ENCODE measurements around the gene CRACR2B. TPM values are rescaled to one million over a fixed set of nuclear protein-coding genes. Genes with fewer than 3 reads are reported as not detected.

CRACR2B gene
- polyA plus RNA-seq, 3 donors, result 36.7 to 174 (median 50.7) TPM

GRCh38 chr11:844693-845644 lies 17.2 kb downstream of the CRACR2B start:
- H3K27ac ChIP-seq (ENCODE audit: low read depth, low read length), result peak overlapping the region; percentile 68
- WGBS, 3 donors, result 21 to 44% (median 25%) methylated on average over 26 to 31 of the region's 31 CpGs

- H3K27ac ChIP-seq (ENCODE audit: low read depth, low read length), result no peak overlapping the region
- WGBS, 3 donors, result 44 to 67% (median 49%) methylated on average over 8 of the region's 8 CpGs
These were observed 18.3 kb downstream of the CRACR2B start for GRCh38 chr11:845872-846495.

DNA sequence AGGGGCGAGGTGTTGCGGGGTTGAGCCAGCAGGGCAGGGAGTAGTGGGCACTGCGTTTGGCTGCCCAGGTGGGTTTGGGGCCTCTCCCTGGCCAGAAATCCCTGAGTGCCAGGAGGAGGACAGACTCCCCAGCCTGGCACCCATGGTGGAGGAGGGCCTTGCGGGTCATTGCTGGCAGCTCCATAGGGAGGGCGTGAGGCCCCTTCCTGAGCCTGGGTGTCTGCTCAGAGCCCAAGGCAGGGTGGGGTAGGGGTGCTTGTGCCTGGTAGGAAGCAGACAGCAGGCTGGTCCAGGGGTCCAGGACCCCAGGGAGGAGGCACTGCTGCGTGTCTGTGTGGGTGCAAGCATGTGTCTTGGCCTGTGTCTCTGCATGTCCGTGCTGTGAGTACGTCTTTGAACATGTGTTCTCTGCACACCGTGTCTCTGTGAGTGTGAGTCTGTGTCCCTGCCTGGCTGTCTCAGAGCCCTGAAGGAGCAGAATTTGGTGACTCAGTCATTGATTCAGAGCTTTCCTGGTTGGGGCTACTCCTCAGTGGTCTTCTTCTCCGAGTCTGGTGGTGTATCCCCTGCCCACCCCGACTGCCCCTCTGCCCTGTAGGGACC lies 18.9 kb downstream of the CRACR2B start:
- H3K27ac ChIP-seq (ENCODE audit: low read depth, low read length), result no peak overlapping the region
- WGBS, 3 donors, result 71 to 83% (median 71%) methylated on average over 11 of the region's 11 CpGs

- 74 to 83% (median 77%) methylated on average over 17 to 18 of the region's 18 CpGs for WGBS, 3 donors
- H3K27ac ChIP-seq (ENCODE audit: low read depth, low read length), result no peak overlapping the region
These were observed 20.2 kb downstream of the CRACR2B start for GRCh38 chr11:847876-848275.

DNA sequence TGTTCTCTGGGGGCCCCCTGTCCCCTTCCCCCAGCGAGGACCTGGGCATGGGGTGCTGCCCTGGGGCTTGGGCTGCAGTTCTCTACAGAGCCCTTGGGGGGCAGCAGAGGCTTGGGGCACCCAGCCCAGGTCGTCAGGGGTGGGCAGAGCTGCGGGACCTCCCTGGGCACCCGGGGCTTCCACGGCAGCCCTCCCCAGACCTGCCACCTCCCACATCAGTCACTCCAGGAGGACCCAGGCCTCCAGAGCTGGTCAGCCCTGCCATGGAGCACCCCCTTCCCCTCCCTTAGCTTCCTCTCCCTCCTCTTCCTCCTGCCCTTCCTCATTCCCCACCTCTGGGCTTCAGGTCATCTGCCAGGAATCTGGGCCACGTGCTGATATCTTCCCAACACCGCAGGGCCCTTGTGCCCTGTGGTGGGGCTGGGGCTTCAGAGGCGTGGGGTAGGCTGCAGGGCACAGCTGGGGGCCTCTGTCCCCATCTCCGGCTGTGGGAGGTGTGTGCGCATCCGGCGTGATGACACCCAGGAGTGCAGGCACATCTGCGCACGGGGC lies 20.7 kb downstream of the CRACR2B start:
- WGBS, 3 donors, result 32 to 39% (median 34%) methylated on average over 14 of the region's 14 CpGs
- no peak overlapping the region for H3K27ac ChIP-seq (ENCODE audit: low read depth, low read length)

GRCh38 chr11:849104-849824 lies 21.5 kb downstream of the CRACR2B start:
- no peak overlapping the region for H3K27ac ChIP-seq (ENCODE audit: low read depth, low read length)
- WGBS, 3 donors, result 5 to 19% (median 18%) methylated on average over 30 to 70 of the region's 71 CpGs

- no peak overlapping the region for H3K27ac ChIP-seq (ENCODE audit: low read depth, low read length)
These were observed 22.4 kb downstream of the CRACR2B start for GRCh38 chr11:849951-850774.

DNA sequence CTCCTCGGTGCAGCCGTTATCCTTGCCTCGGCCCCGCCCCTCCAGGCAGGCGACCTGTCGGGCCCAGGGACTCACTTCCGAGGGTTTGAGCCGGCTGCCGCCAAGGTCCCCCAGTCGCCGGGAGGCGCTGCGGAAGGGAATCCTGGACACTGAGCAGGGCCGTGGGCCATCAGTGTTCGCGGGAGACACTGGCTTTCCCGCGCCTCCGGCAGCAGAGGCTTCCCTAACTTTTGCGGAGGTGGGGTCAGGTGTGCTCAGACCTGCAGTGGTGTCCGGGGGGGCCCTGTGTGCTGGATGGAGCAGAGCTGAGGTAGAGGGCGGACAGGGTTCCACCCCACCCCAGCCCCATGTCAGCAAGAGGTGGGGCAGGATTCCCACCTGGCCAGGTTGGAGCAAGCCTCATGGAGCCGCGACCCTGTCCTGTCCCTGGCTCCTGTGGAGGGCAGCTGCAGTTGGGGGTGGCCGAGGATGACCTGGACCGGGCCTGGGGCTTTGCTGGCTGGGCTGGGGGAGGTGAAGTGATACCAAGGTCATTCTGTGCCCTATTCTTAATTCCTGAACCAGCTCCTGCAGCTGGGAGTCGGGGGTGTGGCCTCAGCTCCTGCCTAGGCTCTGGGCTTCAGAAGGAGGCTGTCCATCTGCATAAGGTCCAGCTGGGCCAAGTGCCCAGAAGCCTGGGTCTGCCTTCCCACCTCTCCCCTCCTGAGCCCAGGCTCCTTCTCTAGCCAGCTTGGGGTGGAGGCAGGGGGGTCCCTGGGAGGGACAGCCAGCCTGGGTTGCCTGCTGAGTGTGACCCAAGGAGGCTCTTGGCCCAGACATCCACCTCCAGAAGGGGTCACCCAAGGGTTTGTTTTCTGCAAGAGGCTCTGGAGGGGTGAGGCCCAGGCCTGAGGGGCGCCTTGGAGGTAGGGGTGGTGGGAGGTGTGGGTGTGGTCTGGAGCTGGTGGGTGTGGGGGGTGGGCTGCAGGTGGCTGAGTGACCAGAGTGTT lies 23.4 kb downstream of the CRACR2B start:
- no peak overlapping the region for H3K27ac ChIP-seq (ENCODE audit: low read depth, low read length)
- 72 to 82% (median 79%) methylated on average over 27 to 28 of the region's 28 CpGs for WGBS, 3 donors

More at GRCh38 chr11:849951-850774, 22.4 kb downstream of the CRACR2B start:
- 32 to 44% (median 40%) methylated on average over 70 to 97 of the region's 97 CpGs for WGBS, 3 donors

- H3K27ac ChIP-seq (ENCODE audit: low read depth, low read length), result no peak overlapping the region
- 78 to 80% (median 80%) methylated on average over 11 to 15 of the region's 15 CpGs for WGBS, 3 donors
These were observed 25.0 kb downstream of the CRACR2B start for GRCh38 chr11:852762-853161.

GRCh38 chr11:853682-854448 lies 26.1 kb downstream of the CRACR2B start:
- 89 to 94% (median 92%) methylated on average over 24 to 27 of the region's 27 CpGs for WGBS, 3 donors
- no peak overlapping the region for H3K27ac ChIP-seq (ENCODE audit: low read depth, low read length)

GRCh38 chr11:854601-855329 lies 27.0 kb downstream of the CRACR2B start:
- no peak overlapping the region for H3K27ac ChIP-seq (ENCODE audit: low read depth, low read length)
- 80 to 89% (median 89%) methylated on average over 19 to 20 of the region's 20 CpGs for WGBS, 3 donors

DNA sequence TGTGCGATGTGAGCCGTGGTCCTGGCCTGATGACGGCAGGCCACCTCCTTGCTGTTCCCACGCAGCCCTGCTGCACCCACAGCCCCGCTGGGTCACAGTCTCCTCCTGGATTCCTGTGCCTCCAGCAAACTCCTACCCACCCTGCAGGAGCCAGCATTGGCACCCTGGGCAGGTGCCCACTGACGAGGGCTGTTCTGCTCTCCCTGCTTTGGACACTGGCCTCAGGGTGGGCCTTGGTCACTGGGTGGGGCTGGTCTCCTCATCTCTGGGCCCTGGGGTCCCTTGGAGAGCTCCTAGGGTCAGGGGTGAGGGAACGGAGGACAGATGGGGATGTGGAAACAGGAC lies 27.6 kb downstream of the CRACR2B start:
- H3K27ac ChIP-seq (ENCODE audit: low read depth, low read length), result no peak overlapping the region
- 86 to 92% (median 90%) methylated on average over 6 to 7 of the region's 7 CpGs for WGBS, 3 donors

GRCh38 chr11:855796-856195 lies 28.1 kb downstream of the CRACR2B start:
- 88 to 93% (median 91%) methylated on average over 12 of the region's 12 CpGs for WGBS, 3 donors
- no peak overlapping the region for H3K27ac ChIP-seq (ENCODE audit: low read depth, low read length)

DNA sequence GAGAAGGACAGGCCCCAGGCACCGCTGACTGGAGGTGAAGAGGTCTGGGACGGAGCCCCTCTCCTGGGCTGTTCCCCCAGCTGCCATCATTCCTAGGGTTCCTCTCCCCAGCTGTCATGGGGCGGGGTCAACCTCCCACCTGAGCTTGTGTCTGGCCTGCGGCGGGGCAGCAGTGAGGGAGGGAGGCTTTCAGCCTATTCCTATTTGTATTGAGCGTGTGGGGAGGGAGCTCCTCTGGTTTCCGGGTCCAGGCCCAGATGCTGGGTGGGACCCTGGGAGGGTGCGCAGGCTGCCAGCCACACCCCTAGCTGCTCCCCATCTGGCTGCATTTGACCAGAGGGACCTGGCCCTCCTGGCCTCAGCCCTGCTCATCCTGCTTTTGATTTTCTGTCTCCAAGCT lies 28.7 kb downstream of the CRACR2B start:
- no peak overlapping the region for H3K27ac ChIP-seq (ENCODE audit: low read depth, low read length)
- WGBS, 3 donors, result 64 to 81% (median 73%) methylated on average over 8 of the region's 8 CpGs

DNA sequence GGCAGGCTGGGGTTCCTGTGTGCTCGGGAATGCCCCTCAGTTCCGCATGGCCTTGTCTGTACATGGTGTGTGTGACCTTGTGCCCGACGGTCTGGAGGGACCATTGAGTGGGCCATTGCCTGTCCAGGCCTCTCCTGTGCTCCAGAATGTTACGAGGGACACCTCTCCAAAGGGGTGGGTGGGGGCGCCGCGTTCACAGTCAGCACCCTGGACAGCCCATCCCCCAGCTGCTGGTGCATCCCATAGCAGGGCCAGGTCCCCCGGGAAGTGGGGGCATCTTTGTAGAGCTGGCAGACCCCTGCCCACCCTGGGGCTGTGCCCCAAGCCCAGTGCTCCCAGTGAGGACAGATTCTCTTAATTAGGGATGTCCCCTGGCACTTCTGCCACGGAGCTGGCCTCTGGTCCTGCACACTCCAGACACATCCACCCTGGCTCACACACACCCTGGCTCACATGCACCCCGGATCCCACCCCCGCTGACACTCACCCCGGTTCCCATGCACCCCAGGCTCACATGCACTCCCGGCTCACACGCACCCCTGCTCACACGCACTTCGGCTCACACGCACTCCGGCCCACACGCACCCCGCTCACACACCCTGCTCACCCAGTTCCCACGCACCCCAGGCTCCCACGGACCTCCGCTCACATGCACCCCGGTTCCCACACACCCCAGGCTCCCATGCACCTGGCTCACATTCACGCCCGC lies 30.5 kb downstream of the CRACR2B start:
- WGBS, 3 donors, result 82 to 84% (median 82%) methylated on average over 24 to 27 of the region's 27 CpGs
- H3K27ac ChIP-seq (ENCODE audit: low read depth, low read length), result no peak overlapping the region
